NCI-H748 (cell line): ENCODE measurements around the gene LCT.
A peak's percentile ranks its signal among the peaks of the same experiment; 100 is the strongest.
"Not testable (repeated sequence)": the region's sequence is repeated elsewhere in the genome, so short reads cannot be mapped to it uniquely, and the experiment has no call there.

ENCODE experiments used
- DNase-seq: peaks from one replicate; lab custom pipeline; 2025; ENCODE audit not compliant: unreplicated experiment; lab: John Stamatoyannopoulos, UW

The LCT gene

GRCh38 chr2:135836596-135837270 lies at the start of gene LCT:
LCT (minus strand) TSS chr2:135837184; CDS start chr2:135837169, 15 bp downstream.
- DNase-seq, result no peak

- no peak for DNase-seq
Measured at GRCh38 chr2:135885709-135886108, 48.7 kb upstream of the LCT start.

GRCh38 chr2:135882415-135882814 lies 45.4 kb upstream of the LCT start:
- DNase-seq, result no peak

- DNase-seq, result not testable (repeated sequence)
Measured at GRCh38 chr2:135876770-135877169, 39.8 kb upstream of the LCT start.

- peak; percentile 97 for DNase-seq
Measured at GRCh38 chr2:135876066-135876711, 39.2 kb upstream of the LCT start, which contains the start of gene MCM6. MCM6 (minus strand) TSS chr2:135876443; CDS start chr2:135876365, 78 bp downstream.

- peak; percentile 69 for DNase-seq
Measured at GRCh38 chr2:135875491-135876065, 38.6 kb upstream of the LCT start.

GRCh38 chr2:135874777-135875365 lies 37.9 kb upstream of the LCT start:
- DNase-seq, result no peak

GRCh38 chr2:135870571-135870970 lies 33.6 kb upstream of the LCT start:
- no peak for DNase-seq

- DNase-seq, result no peak
Measured at GRCh38 chr2:135863233-135863632, 26.2 kb upstream of the LCT start.

- no peak for DNase-seq
Measured at GRCh38 chr2:135862718-135863117, 25.7 kb upstream of the LCT start.

- no peak for DNase-seq
Measured at GRCh38 chr2:135853401-135853800, 16.4 kb upstream of the LCT start.

GRCh38 chr2:135851858-135852257 lies 14.9 kb upstream of the LCT start:
- DNase-seq, result no peak

GRCh38 chr2:135850892-135851668 lies 14.1 kb upstream of the LCT start:
- no peak for DNase-seq

- DNase-seq, result no peak
Measured at GRCh38 chr2:135849087-135849486, 12.1 kb upstream of the LCT start.

GRCh38 chr2:135845997-135846396 lies 9.0 kb upstream of the LCT start:
- no peak for DNase-seq

- no peak for DNase-seq
Measured at GRCh38 chr2:135845257-135845656, 8.3 kb upstream of the LCT start.

- DNase-seq, result no peak
Measured at GRCh38 chr2:135844301-135844895, 7.4 kb upstream of the LCT start.

GRCh38 chr2:135843671-135844070 lies 6.7 kb upstream of the LCT start:
- DNase-seq, result no peak

GRCh38 chr2:135840601-135841000 lies 3.6 kb upstream of the LCT start:
- DNase-seq, result no peak

GRCh38 chr2:135839713-135840112 lies 2.7 kb upstream of the LCT start:
- no peak for DNase-seq

GRCh38 chr2:135838502-135838901 lies 1.5 kb upstream of the LCT start:
- no peak for DNase-seq
